HepG2 (cell line): ENCODE measurements around the gene TMEM11. TPM values are rescaled to one million over a fixed set of nuclear protein-coding genes. Genes with fewer than 3 reads are reported as not detected.
A peak's percentile ranks its signal among the peaks of the same experiment; 100 is the strongest.

Experiments
- ARNT ChIP-seq: fragments of 450-650 bp; IDR thresholded peaks from 2 replicates; pipeline ENCODE4 v1.6.1; 2017
- ATF2 ChIP-seq: sonication (generic); formaldehyde crosslinking; IDR thresholded peaks from 2 replicates; pipeline ENCODE4 v1.4.0; 2020; ENCODE audit warnings: missing genetic modification reagents
- CHCHD3 ChIP-seq: sonication (generic); formaldehyde crosslinking; IDR thresholded peaks from 2 replicates; pipeline ENCODE4 v1.8.0; 2022; ENCODE audit warnings: mild to moderate bottlenecking, missing genetic modification reagents, moderate library complexity
- CTCF ChIP-seq: sonication (generic); formaldehyde crosslinking; IDR thresholded peaks from 2 replicates; pipeline ENCODE4 v1.5.0; 2020; ENCODE audit warnings: mild to moderate bottlenecking, missing genetic modification reagents, moderate library complexity
- FOXP1 ChIP-seq, 2 experiments: fragments of 450-650 bp in 1 of 2; IDR thresholded peaks; 2 replicates each; pipeline ENCODE4 v1.6.1; 2017 to 2018; ENCODE audit warnings: antibody characterized with exemption in 1 of 2
- GFI1 ChIP-seq: sonication (generic); formaldehyde crosslinking; IDR thresholded peaks from 2 replicates; pipeline ENCODE4 v1.5.0; 2020; ENCODE audit warnings: missing genetic modification reagents, mild to moderate bottlenecking, borderline replicate concordance
- HMG20A ChIP-seq: IDR thresholded peaks from 2 replicates; pipeline ENCODE4 v1.6.1; 2016; ENCODE audit warnings: borderline replicate concordance
- KDM3A ChIP-seq: IDR thresholded peaks from 2 replicates; pipeline ENCODE4 v1.6.1; 2018; ENCODE audit warnings: low read depth, missing compliant biosample characterization
- MTERF4 ChIP-seq: sonication (generic); formaldehyde crosslinking; IDR thresholded peaks from 2 replicates; pipeline ENCODE4 v1.8.0; 2023; ENCODE audit warnings: mild to moderate bottlenecking, missing genetic modification reagents
- NR2F1 ChIP-seq, 2 experiments: fragments of 450-650 bp in 1 of 2; formaldehyde crosslinking in 1 of 2; IDR thresholded peaks; 2 replicates each; pipeline versions ENCODE4 v1.5.0 to v1.6.1; 2016 to 2020; ENCODE audit warnings: mild to moderate bottlenecking in 1 of 2, missing compliant biosample characterization in 1 of 2, missing genetic modification reagents in 1 of 2, moderate library complexity in 1 of 2
- PATZ1 ChIP-seq: sonication (generic); formaldehyde crosslinking; IDR thresholded peaks from 2 replicates; pipeline ENCODE4 v1.4.0; 2020; ENCODE audit warnings: missing genetic modification reagents
- RCOR2 ChIP-seq: IDR thresholded peaks from 2 replicates; pipeline ENCODE4 v1.6.1; 2016; ENCODE audit warnings: missing biosample characterization, missing genetic modification reagents
- SIX1 ChIP-seq: sonication (generic); formaldehyde crosslinking; IDR thresholded peaks from 2 replicates; pipeline ENCODE4 v1.4.0; 2020; ENCODE audit warnings: missing genetic modification reagents, borderline replicate concordance
- SP140L ChIP-seq: sonication (generic); formaldehyde crosslinking; IDR thresholded peaks from 2 replicates; pipeline ENCODE4 v1.4.0; 2020; ENCODE audit warnings: missing genetic modification reagents, borderline replicate concordance
- SP2 ChIP-seq: sonication (generic); formaldehyde crosslinking; IDR thresholded peaks from 2 replicates; pipeline ENCODE4 v1.5.1; 2020; ENCODE audit warnings: mild to moderate bottlenecking, missing genetic modification reagents
- TAF1 ChIP-seq: sonication (generic); formaldehyde crosslinking; IDR thresholded peaks from 2 replicates; pipeline ENCODE4 v1.4.0; 2020; ENCODE audit warnings: missing genetic modification reagents
- TEAD3 ChIP-seq: optimal IDR thresholded peaks from 2 replicates; pipeline ENCODE3; 2016; ENCODE audit warnings: borderline replicate concordance
- ZFP62 ChIP-seq: sonication (generic); formaldehyde crosslinking; IDR thresholded peaks from 2 replicates; pipeline ENCODE4 v1.4.0; 2020; ENCODE audit warnings: missing genetic modification reagents
- ZKSCAN8 ChIP-seq: IDR thresholded peaks from 2 replicates; pipeline ENCODE4 v1.6.1; 2016; ENCODE audit warnings: borderline replicate concordance, missing genetic modification reagents, missing compliant biosample characterization
- ZNF124 ChIP-seq: sonication (generic); formaldehyde crosslinking; IDR thresholded peaks from 2 replicates; pipeline ENCODE4 v1.4.0; 2020; ENCODE audit warnings: missing genetic modification reagents
- ZNF33A ChIP-seq: sonication (generic); formaldehyde crosslinking; IDR thresholded peaks from 2 replicates; pipeline ENCODE4 v1.5.1; 2020; ENCODE audit warnings: missing genetic modification reagents, mild to moderate bottlenecking, moderate library complexity, borderline replicate concordance
- ZNF550 ChIP-seq: sonication (generic); formaldehyde crosslinking; IDR thresholded peaks from 2 replicates; pipeline ENCODE4 v1.4.0; 2020; ENCODE audit warnings: mild to moderate bottlenecking, missing genetic modification reagents, borderline replicate concordance
- ZNF576 ChIP-seq: sonication (generic); formaldehyde crosslinking; IDR thresholded peaks from 2 replicates; pipeline ENCODE4 v1.4.0; 2020; ENCODE audit warnings: mild to moderate bottlenecking, missing genetic modification reagents
- ZNF891 ChIP-seq: sonication (generic); formaldehyde crosslinking; IDR thresholded peaks from 2 replicates; pipeline ENCODE4 v1.5.0; 2020; ENCODE audit warnings: mild to moderate bottlenecking, missing genetic modification reagents
- polyA plus RNA-seq, 8 experiments: library from polyadenylated mRNA; depleted of rRNA in 3 of 8; stranded (reverse) in 7 of 8; unstranded in 1 of 8; fragments of >200 nt; fragmentation: Illumina TruSeq in 4 of 8; extraction: Trizol in 4 of 8; gene quantifications; 2 replicates each; pipeline versions ENCODE4 v1.2.1 to v1.2.3, GENCODE V29; 2011 to 2016; ENCODE audit warnings: low read depth in 4 of 8, missing spikeins in 1 of 8, mixed read lengths in 1 of 8; ENCODE audit not compliant: insufficient read depth in 1 of 8
- total RNA-seq, 5 experiments: library from RNA; depleted of rRNA; stranded (reverse); fragments of >200 nt; fragmentation: Illumina TruSeq; extraction: Trizol; gene quantifications; 2 replicates each; pipeline ENCODE4 v1.2.3, GENCODE V29; 2016; ENCODE audit warnings: low read depth in 1 of 5

Gene TMEM11
- total and polyA plus RNA-seq, 2 of the 13 experiments (the other 11 are each of a cell fraction or from before 2014, with no cell fraction given) = 18.7 to 35.0 TPM

- peak; percentile 83; the same call in 1 of the 2 replicates for TF ChIP-seq ZNF33A (CRISPR knock-in tag)
- peak; percentile 98 for TF ChIP-seq ZFP62 (CRISPR knock-in tag)
- peak; percentile 11 for TF ChIP-seq ZNF124 (CRISPR knock-in tag)
- peak; percentile 13 for TF ChIP-seq TEAD3
- no peak for TF ChIP-seq FOXP1 (IDR thresholded peaks at IDR 0.05)
- TF ChIP-seq FOXP1 (CRISPR knock-in tag; IDR thresholded peaks at IDR 0.05) = no peak
- TF ChIP-seq CHCHD3 (CRISPR knock-in tag) = no peak
- peak; percentile 74 to 79 for TF ChIP-seq NR2F1 (CRISPR knock-in tag; IDR thresholded peaks at IDR 0.05)
- 0 out of 2 replicates have a peak, but pooled peaks have one; percentile 20 for TF ChIP-seq KDM3A (CRISPR knock-in tag)
- no peak for TF ChIP-seq ZNF576
- no peak for TF ChIP-seq ZNF550 (CRISPR knock-in tag)
- no peak for TF ChIP-seq SP140L (CRISPR knock-in tag)
- TF ChIP-seq ZKSCAN8 (CRISPR knock-in tag) = no peak
- peak; percentile 98 for TF ChIP-seq TAF1 (CRISPR knock-in tag)
- no peak for TF ChIP-seq RCOR2 (CRISPR knock-in tag)
- TF ChIP-seq GFI1 = no peak
- TF ChIP-seq HMG20A = no peak
- peak; percentile 88 for TF ChIP-seq PATZ1
- TF ChIP-seq CTCF (CRISPR knock-in tag) = peak; percentile 24; the same call in 1 of the 2 replicates
- no peak; the same call in 1 of the 2 replicates for TF ChIP-seq SIX1
- TF ChIP-seq ATF2 = peak; percentile 18; the same call in 1 of the 2 replicates
- TF ChIP-seq ARNT = no peak
- TF ChIP-seq ZNF891 (CRISPR knock-in tag) = no peak; the same call in 1 of the 2 replicates
- peak; percentile 49; the same call in 1 of the 2 replicates for TF ChIP-seq MTERF4 (CRISPR knock-in tag)
- peak; percentile 71 for TF ChIP-seq SP2 (CRISPR knock-in tag)
These were observed at the start of gene TMEM11 (continued) for GRCh38 chr17:21214015-21214776.
